GM12875 (cell line): Measurements from ENCODE around the gene KCNAB2.

Experiments
- H3K4me3 ChIP-seq: one replicate; pipeline ENCODE4 v1.5.1; 2011; ENCODE audit warnings: low read depth, low read length, control low read depth
- TF ChIP-seq, protein P1 (sequence below): IDR thresholded peaks from 2 replicates; pipeline ENCODE4 v1.5.1; 2011; ENCODE audit warnings: low read depth, mild to moderate bottlenecking, control low read depth, inconsistent platforms, low read length, moderate library complexity, borderline replicate concordance; ENCODE audit not compliant: insufficient read depth

Gene KCNAB2

DNA sequence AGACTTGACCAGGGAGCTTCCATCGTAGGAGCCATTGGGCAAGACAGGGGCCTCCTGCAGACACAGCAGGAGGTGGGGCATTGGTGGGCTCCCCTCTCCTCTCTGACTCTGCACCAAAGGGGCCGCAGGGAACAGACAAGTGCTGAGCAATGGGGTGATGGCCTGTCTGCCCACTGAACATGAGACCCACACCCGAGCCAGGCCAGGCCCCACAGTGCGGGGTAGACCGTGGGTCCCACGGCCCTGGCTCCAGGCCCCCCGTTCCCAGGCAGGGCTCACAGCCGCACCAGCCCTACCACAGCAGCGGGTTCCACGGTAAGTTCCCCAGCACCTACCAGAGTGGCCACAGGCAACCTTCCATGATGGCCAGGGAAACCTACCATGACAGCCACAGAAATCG lies 88.5 kb downstream of the KCNAB2 start:
- TF ChIP-seq, protein P1, sequence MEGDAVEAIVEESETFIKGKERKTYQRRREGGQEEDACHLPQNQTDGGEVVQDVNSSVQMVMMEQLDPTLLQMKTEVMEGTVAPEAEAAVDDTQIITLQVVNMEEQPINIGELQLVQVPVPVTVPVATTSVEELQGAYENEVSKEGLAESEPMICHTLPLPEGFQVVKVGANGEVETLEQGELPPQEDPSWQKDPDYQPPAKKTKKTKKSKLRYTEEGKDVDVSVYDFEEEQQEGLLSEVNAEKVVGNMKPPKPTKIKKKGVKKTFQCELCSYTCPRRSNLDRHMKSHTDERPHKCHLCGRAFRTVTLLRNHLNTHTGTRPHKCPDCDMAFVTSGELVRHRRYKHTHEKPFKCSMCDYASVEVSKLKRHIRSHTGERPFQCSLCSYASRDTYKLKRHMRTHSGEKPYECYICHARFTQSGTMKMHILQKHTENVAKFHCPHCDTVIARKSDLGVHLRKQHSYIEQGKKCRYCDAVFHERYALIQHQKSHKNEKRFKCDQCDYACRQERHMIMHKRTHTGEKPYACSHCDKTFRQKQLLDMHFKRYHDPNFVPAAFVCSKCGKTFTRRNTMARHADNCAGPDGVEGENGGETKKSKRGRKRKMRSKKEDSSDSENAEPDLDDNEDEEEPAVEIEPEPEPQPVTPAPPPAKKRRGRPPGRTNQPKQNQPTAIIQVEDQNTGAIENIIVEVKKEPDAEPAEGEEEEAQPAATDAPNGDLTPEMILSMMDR, result no peak

DNA sequence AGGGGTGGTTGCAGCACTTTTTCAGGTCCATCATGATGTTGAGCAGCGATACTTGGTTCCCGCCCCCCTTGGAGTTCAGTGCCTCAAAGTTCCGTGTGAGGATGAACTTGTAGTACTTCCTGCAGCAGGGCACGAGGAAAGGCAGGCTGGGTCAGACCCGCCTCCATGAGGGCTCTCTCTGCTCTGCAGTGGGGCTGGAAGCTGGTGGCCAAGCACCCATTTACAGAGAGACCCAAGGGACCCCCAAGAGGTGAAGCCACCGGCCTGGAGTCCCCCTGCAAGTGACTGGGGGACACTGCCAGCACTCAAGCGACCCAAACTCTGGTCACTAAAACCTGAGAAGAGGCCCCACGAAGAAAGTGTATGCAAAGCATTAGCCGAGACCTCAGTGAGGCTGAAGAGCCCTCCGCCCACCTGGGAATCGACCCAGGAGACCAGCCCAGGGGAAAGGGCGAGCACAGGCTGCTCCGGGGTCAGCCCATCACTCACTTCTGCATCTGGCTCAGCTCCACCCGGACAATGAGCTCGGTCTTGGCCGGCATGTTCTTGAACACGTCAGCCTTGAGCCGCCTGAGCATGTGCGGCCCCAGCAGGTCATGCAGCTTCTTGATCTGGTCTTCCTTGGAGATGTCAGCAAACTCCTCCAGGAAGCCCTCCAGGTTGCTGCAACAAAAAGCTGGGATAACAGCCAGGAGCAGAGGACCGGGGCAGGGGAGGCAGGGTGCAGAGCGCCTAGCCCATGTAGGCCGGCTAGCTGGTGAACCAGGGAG lies 89.2 kb downstream of the KCNAB2 start:
- H3K4me3 ChIP-seq, result no peak overlapping the region
- TF ChIP-seq, protein P1, result no peak

More for the DNA sequence above, 88.5 kb downstream of the KCNAB2 start:
- H3K4me3 ChIP-seq, result no peak overlapping the region

DNA sequence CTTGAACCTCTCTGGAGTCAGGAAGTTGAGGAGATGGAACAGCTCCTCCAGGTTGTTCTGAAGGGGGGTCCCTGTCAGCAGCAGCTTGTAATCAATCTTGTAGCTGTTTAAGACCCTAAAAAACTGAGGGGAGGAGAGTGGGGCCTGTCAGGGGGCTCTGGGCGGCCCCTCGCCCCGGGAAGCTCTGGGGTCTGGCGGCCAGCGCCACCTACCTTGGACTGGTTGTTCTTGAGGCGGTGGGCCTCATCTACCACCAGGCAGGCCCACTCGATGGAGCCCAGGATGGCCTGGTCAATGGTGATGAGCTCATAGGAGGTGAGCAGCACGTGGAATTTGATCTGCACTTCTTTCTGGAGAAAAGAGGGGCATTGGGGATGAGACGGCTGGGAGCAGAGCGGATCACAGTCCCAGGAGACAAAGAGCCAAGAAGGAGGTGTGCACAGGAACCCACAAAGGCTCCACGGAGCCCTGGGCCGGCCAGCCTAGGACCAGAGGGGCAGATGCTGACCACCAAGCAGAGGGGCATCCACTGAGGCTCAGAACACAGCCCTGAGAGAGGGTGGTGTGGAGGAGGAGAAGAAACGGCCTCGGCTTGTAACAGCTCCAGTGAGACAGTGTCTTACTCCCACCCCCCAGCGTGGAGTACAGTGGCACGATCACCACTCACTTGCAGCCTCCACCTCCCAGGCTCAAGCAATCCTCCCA lies 91.0 kb downstream of the KCNAB2 start:
- no peak overlapping the region for H3K4me3 ChIP-seq
- TF ChIP-seq, protein P1, result no peak

DNA sequence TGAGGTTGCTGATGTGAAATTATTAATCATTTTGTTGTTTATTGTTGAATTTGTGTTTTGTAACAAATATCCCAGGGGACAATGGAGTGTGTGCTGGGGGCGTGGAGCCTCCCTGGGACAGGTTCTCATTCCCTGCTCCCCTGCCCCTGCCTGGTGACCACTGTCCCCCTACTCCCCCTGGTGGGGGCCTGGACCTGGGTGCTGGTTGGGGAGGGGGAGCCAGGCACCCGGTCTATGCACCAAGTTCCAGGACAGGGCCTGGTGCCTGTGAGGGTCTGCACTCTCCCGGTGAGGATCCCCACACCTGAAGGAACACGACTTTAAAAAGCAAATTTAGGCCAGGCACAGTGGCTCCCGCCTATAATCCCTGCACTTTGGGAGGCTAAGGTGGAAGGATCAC lies 92.1 kb downstream of the KCNAB2 start:
- TF ChIP-seq, protein P1, result no peak
- no peak overlapping the region for H3K4me3 ChIP-seq

DNA sequence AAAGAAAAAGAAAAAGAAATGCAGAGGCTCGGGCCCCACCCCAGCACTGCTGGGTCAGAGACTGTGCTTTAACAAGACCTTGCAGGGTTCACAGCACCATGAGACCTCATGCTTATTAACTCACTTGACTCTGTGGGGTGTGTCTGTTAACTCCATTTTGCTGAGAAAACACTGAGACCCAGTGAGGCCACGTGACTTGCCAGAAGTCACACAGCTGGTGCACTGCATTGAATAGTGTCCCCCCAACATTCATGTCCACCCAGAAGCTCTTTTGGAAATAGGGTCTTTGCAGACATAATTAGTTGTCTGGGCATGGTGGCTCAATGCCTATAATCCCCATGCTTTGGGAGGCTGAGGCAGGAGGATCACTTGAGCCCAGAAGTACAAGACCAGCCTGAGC lies 94.7 kb downstream of the KCNAB2 start:
- no peak overlapping the region for H3K4me3 ChIP-seq
- TF ChIP-seq, protein P1, result no peak

DNA sequence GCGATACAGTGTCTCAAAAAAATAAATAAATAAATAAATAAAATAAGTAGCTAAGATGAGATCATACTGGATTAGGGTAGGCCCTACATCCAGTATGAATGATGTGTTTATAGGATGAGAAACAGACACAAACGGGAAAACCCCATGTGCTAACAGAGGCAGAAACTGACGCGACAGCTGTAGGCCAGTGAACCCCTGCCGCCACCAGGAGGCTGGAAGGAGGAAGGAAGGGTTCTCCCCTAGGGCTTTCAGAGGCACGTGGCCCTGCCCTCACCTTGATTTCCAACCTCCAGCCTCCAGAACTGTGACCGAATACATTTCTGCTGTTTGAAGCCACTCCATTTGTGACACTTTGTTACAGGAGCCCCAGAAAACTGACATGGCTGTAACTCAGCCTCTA lies 95.9 kb downstream of the KCNAB2 start:
- no peak overlapping the region for H3K4me3 ChIP-seq
- TF ChIP-seq, protein P1, result peak; percentile 39; the same call in 1 of the 2 replicates
